ENCODE results near the gene GRIK3.

GRIK3 gene

GRCh38 chr1:36982709-36983108, 51.6 kb downstream of the GRIK3 start:
- Histone ChIP-seq H3K4me1 (ENCODE audit: control extremely low read depth in 1 of 4, control insufficient read depth in 4 of 4, insufficient read depth in 4 of 4, low read length in 3 of 4) (no peaks in the 10 kb centered on the region), H3K36me3 (ENCODE audit: control insufficient read depth in 4 of 4, insufficient read depth in 4 of 4, low read length in 3 of 4) (no peaks in the 10 kb centered on the region), H3K27ac (ENCODE audit: insufficient read depth in 1 of 2, low read depth in 1 of 2, low read length in 2 of 2, poor library complexity in 1 of 2, severe bottlenecking in 2 of 2) (no peak overlapping the region), H3K27me3 (replicated peaks in 2 of 5; ENCODE audit: control insufficient read depth in 4 of 5, insufficient read depth in 5 of 5, low read length in 4 of 5) (peaks cover 0 to 55% (median 2%) of the 10 kb centered on the region in 5 experiments), H3K4me3 (ENCODE audit: control insufficient read depth in 1 of 7, extremely low read depth in 1 of 7, insufficient read depth in 4 of 7, low read depth in 2 of 7, low read length in 6 of 7) (no peak overlapping the region), H3K9me3 (ENCODE audit: control extremely low read depth in 1 of 5, control insufficient read depth in 4 of 5, insufficient read depth in 2 of 5, low read depth in 1 of 5, low read length in 4 of 5) (no peaks in the 10 kb centered on the region)
- CTCF ChIA-PET, result no interaction called here
- POLR2A ChIA-PET, result no interaction called here
- no peak for DNase-seq
- 25% methylated on average over 13 of the region's 13 CpGs for WGBS (ENCODE audit: insufficient coverage)

DNA sequence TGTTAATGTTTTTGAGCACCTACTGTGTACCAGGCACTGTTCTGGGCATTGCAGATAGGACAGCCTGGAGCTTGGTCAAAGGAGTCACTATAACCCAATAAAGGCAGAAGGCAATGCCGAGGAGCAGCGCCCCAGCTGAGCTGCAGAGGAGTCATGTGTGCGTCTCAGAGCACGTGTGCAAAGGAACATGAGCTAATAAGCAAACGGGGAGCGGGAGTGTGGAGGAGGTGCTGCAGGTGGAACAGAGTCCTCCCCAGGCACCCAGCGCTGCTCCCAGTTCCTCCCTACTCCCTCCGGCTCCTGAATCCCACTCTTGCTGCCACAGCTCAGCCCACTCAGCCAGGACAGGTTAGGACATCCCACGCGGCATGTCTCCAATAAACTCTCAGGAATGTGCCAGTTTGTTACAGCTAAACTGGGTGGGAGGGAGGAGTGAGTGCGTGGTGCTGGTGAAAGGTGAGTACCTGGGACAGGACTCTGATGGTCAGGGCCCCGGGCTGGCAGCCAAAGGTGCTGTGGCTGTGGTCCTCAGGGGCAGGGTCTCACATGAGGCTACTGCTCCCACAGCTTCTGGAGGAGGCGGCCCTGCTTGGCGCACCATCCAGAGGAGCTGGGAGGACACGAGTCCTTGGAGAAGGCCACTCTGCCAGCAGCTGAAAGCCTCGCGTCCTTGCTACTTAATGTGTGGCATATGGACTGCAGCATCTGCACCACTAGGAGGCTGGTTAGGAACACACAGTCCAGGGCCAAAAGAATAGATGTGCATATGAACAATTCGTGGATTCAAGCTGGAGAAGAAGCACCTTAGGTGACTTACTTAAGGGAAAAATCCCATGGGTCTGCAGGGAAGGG, 52.3 kb downstream of the GRIK3 start:
- no peak overlapping the region for H3K4me3 ChIP-seq (ENCODE audit: control insufficient read depth in 1 of 7, extremely low read depth in 1 of 7, insufficient read depth in 4 of 7, low read depth in 2 of 7, low read length in 6 of 7)
- H3K9me3 ChIP-seq (ENCODE audit: control extremely low read depth in 1 of 5, control insufficient read depth in 4 of 5, insufficient read depth in 2 of 5, low read depth in 1 of 5, low read length in 4 of 5), result no peaks in the 10 kb centered on the region
- CTCF ChIA-PET, result interaction anchor here (0.6 kb wide), 1 partner anchor 703 kb away, joined by 4 read pairs; no protein-coding TSS in a partner anchor
- no peak for DNase-seq
- H3K4me1 ChIP-seq (ENCODE audit: control extremely low read depth in 1 of 4, control insufficient read depth in 4 of 4, insufficient read depth in 4 of 4, low read length in 3 of 4), result no peaks in the 10 kb centered on the region
- WGBS (ENCODE audit: insufficient coverage), result 76% methylated on average over 16 of the region's 18 CpGs
- H3K27me3 ChIP-seq (replicated peaks in 2 of 5; ENCODE audit: control insufficient read depth in 4 of 5, insufficient read depth in 5 of 5, low read length in 4 of 5), result peaks cover 0 to 55% (median 0%) of the 10 kb centered on the region in 5 experiments
- no peaks in the 10 kb centered on the region for H3K36me3 ChIP-seq (ENCODE audit: control insufficient read depth in 4 of 4, insufficient read depth in 4 of 4, low read length in 3 of 4)
- POLR2A ChIA-PET, result no interaction called here
- H3K27ac ChIP-seq (ENCODE audit: insufficient read depth in 1 of 2, low read depth in 1 of 2, low read length in 2 of 2, poor library complexity in 1 of 2, severe bottlenecking in 2 of 2), result no peak overlapping the region

DNA sequence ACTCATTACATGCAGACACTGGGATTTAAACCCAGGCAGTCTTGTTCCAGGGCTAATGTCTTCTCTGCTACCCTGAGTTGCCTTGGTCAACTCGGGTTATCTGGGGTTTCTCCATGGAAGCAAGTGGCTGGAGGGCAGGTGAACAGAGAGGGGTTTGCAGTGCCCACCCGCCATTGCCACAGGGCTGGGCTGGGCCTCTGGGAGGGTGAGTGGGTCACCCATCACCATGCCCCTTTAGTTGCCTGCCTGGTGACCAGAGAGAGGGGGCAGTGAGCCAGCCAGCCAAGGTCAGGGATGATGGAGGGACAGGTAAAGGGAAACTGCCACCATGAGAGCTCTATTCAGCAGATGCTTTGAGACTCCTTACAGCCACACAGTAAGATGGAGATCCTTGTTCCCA, 53.2 kb downstream of the GRIK3 start:
- H3K27me3 ChIP-seq (replicated peaks in 2 of 5; ENCODE audit: control insufficient read depth in 4 of 5, insufficient read depth in 5 of 5, low read length in 4 of 5), result peaks cover 0 to 51% (median 0%) of the 10 kb centered on the region in 5 experiments
- POLR2A ChIA-PET, result no interaction called here
- no peak for DNase-seq
- WGBS (ENCODE audit: insufficient coverage), result 88% methylated on average over 1 of the region's 2 CpGs
- no peaks in the 10 kb centered on the region for H3K4me1 ChIP-seq (ENCODE audit: control extremely low read depth in 1 of 4, control insufficient read depth in 4 of 4, insufficient read depth in 4 of 4, low read length in 3 of 4)
- H3K36me3 ChIP-seq (ENCODE audit: control insufficient read depth in 4 of 4, insufficient read depth in 4 of 4, low read length in 3 of 4), result no peaks in the 10 kb centered on the region
- CTCF ChIA-PET, result interaction anchor here (0.5 kb wide), 1 partner anchor 405 kb away, joined by 3 read pairs; no protein-coding TSS in a partner anchor
- H3K27ac ChIP-seq (ENCODE audit: insufficient read depth in 1 of 2, low read depth in 1 of 2, low read length in 2 of 2, poor library complexity in 1 of 2, severe bottlenecking in 2 of 2), result no peak overlapping the region
- no peaks in the 10 kb centered on the region for H3K9me3 ChIP-seq (ENCODE audit: control extremely low read depth in 1 of 5, control insufficient read depth in 4 of 5, insufficient read depth in 2 of 5, low read depth in 1 of 5, low read length in 4 of 5)
- no peak overlapping the region for H3K4me3 ChIP-seq (ENCODE audit: control insufficient read depth in 1 of 7, extremely low read depth in 1 of 7, insufficient read depth in 4 of 7, low read depth in 2 of 7, low read length in 6 of 7)

DNA sequence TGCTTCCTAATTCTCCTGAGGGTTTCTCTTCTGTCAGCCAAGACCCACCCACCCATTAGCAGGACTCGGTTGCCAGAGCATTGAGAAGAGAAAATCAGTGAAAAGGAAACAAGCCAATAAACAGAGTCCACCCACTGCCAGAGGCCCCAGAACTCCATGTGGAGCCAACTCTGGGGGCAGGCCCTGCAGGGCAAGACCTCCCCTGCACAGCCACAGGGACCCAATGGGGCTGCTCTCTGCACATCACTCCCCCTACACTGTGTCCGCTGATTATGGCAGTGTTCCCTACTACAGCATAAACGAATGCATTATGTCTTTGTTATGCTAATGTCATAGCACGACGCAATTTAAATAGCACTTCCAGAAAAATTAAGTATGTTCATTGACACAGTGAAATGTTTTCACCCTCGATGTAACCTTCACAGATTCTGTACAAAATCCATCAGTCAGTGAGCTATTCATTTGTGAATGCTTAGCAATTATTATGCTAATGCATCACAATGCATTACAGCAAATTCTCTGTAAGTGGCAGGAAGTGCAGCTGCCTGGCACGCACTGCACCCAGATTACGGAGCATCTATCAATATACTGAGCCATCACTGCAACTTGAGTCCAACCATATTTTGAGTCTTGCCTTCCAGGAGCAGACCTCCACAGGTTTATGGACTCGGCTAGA, 56.4 kb downstream of the GRIK3 start:
- Histone ChIP-seq H3K4me1 (ENCODE audit: control extremely low read depth in 1 of 4, control insufficient read depth in 4 of 4, insufficient read depth in 4 of 4, low read length in 3 of 4) (no peaks in the 10 kb centered on the region), H3K9me3 (ENCODE audit: control extremely low read depth in 1 of 5, control insufficient read depth in 4 of 5, insufficient read depth in 2 of 5, low read depth in 1 of 5, low read length in 4 of 5) (no peaks in the 10 kb centered on the region), H3K27ac (ENCODE audit: insufficient read depth in 1 of 2, low read depth in 1 of 2, low read length in 2 of 2, poor library complexity in 1 of 2, severe bottlenecking in 2 of 2) (no peak overlapping the region), H3K27me3 (replicated peaks in 2 of 5; ENCODE audit: control insufficient read depth in 4 of 5, insufficient read depth in 5 of 5, low read length in 4 of 5) (peaks cover 0 to 24% (median 0%) of the 10 kb centered on the region in 5 experiments), H3K4me3 (ENCODE audit: control insufficient read depth in 1 of 7, extremely low read depth in 1 of 7, insufficient read depth in 4 of 7, low read depth in 2 of 7, low read length in 6 of 7) (no peak overlapping the region), H3K36me3 (ENCODE audit: control insufficient read depth in 4 of 4, insufficient read depth in 4 of 4, low read length in 3 of 4) (no peaks in the 10 kb centered on the region)
- 87% methylated on average over 6 of the region's 9 CpGs for WGBS (ENCODE audit: insufficient coverage)
- CTCF ChIA-PET, result no interaction called here
- DNase-seq, result no peak
- POLR2A ChIA-PET, result interaction anchor here (0.6 kb wide), 1 partner anchor 351 kb away, joined by 3 read pairs; no protein-coding TSS in a partner anchor

GRCh38 chr1:36975642-36976041, 58.7 kb downstream of the GRIK3 start:
- H3K9me3 ChIP-seq (ENCODE audit: control extremely low read depth in 1 of 5, control insufficient read depth in 4 of 5, insufficient read depth in 2 of 5, low read depth in 1 of 5, low read length in 4 of 5), result no peaks in the 10 kb centered on the region
- no peak overlapping the region for H3K4me3 ChIP-seq (ENCODE audit: control insufficient read depth in 1 of 7, extremely low read depth in 1 of 7, insufficient read depth in 4 of 7, low read depth in 2 of 7, low read length in 6 of 7)
- no peak overlapping the region for H3K27ac ChIP-seq (ENCODE audit: insufficient read depth in 1 of 2, low read depth in 1 of 2, low read length in 2 of 2, poor library complexity in 1 of 2, severe bottlenecking in 2 of 2)
- ChIA-PET POLR2A (interaction anchor here (0.7 kb wide), 1 partner anchor 348 kb away, joined by 3 read pairs; no protein-coding TSS in a partner anchor), CTCF (no interaction called here)
- WGBS (ENCODE audit: insufficient coverage), result 76% methylated on average over 5 of the region's 5 CpGs
- H3K27me3 ChIP-seq (replicated peaks in 2 of 5; ENCODE audit: control insufficient read depth in 4 of 5, insufficient read depth in 5 of 5, low read length in 4 of 5), result peaks cover 0 to 8% (median 0%) of the 10 kb centered on the region in 5 experiments
- H3K36me3 ChIP-seq (ENCODE audit: control insufficient read depth in 4 of 4, insufficient read depth in 4 of 4, low read length in 3 of 4), result no peaks in the 10 kb centered on the region
- no peaks in the 10 kb centered on the region for H3K4me1 ChIP-seq (ENCODE audit: control extremely low read depth in 1 of 4, control insufficient read depth in 4 of 4, insufficient read depth in 4 of 4, low read length in 3 of 4)
- no peak for DNase-seq

GRCh38 chr1:36973056-36973455, 61.3 kb downstream of the GRIK3 start:
- ChIA-PET CTCF (no interaction called here), POLR2A (no interaction called here)
- Histone ChIP-seq H3K36me3 (ENCODE audit: control insufficient read depth in 4 of 4, insufficient read depth in 4 of 4, low read length in 3 of 4) (no peaks in the 10 kb centered on the region), H3K4me1 (ENCODE audit: control extremely low read depth in 1 of 4, control insufficient read depth in 4 of 4, insufficient read depth in 4 of 4, low read length in 3 of 4) (no peaks in the 10 kb centered on the region), H3K4me3 (ENCODE audit: control insufficient read depth in 1 of 7, extremely low read depth in 1 of 7, insufficient read depth in 4 of 7, low read depth in 2 of 7, low read length in 6 of 7) (no peak overlapping the region), H3K27ac (ENCODE audit: insufficient read depth in 1 of 2, low read depth in 1 of 2, low read length in 2 of 2, poor library complexity in 1 of 2, severe bottlenecking in 2 of 2) (no peak overlapping the region), H3K27me3 (replicated peaks in 2 of 5; ENCODE audit: control insufficient read depth in 4 of 5, insufficient read depth in 5 of 5, low read length in 4 of 5) (no peaks in the 10 kb centered on the region), H3K9me3 (ENCODE audit: control extremely low read depth in 1 of 5, control insufficient read depth in 4 of 5, insufficient read depth in 2 of 5, low read depth in 1 of 5, low read length in 4 of 5) (no peaks in the 10 kb centered on the region)
- DNase-seq, result no peak
- 94% methylated on average over 3 of the region's 4 CpGs for WGBS (ENCODE audit: insufficient coverage)

All from common myeloid progenitor, CD34-positive (primary cell).